Mucosa of descending colon (tissue), 3 donors: Measurements from ENCODE around the gene BDP1. TPM values are rescaled to one million over a fixed set of nuclear protein-coding genes. Genes with fewer than 3 reads are reported as not detected.
"Not testable (repeated sequence)": the region's sequence is repeated elsewhere in the genome, so short reads cannot be mapped to it uniquely, and the experiment has no call there.

Source experiments
- ATAC-seq: fragments of 200-7000 bp; cut with Tn5 transposase; one replicate; pipeline ENCODE4 v1.9.1; 2020; ENCODE audit warnings: mild to moderate bottlenecking, moderate library complexity
- DNase-seq, 3 donors: peaks; one replicate each; pipeline ENCODE4 v3.0.0-alpha.2; 2020
- H3K36me3 ChIP-seq: fragments of 200-600 bp; one replicate; pipeline ENCODE4 v1.8.0; 2021; ENCODE audit warnings: low read depth, mild to moderate bottlenecking
- H3K4me1 ChIP-seq: fragments of 200-600 bp; one replicate; pipeline ENCODE4 v1.8.0; 2021; ENCODE audit warnings: low read depth, mild to moderate bottlenecking
- H3K4me3 ChIP-seq: fragments of 200-600 bp; one replicate; pipeline ENCODE4 v1.8.0; 2021; ENCODE audit warnings: mild to moderate bottlenecking
- H3K9me3 ChIP-seq: fragments of 200-600 bp; one replicate; pipeline ENCODE4 v1.8.0; 2021; ENCODE audit warnings: mild to moderate bottlenecking
- intact Hi-C, 2 donors: fragments of 100-400 bp; cut with DNase I in 1 of 2; cut with micrococcal nuclease in 1 of 2; formaldehyde crosslinking; loops; one replicate each; pipeline versions ENCODE4 v1.11.0 to v1.11.1; 2022; cut with DNase I, micrococcal nuclease
- total RNA-seq, 3 donors: library from RNA; stranded (reverse); fragmentation: NEBNext Ultra II Directional in 2 of 3; extraction: Animal tissue kit (Norgen Biotek cat#: 25700) in 2 of 3; gene quantifications; one replicate each; pipeline versions ENCODE4 v1.2.1 to v1.2.4, GENCODE V29; 2021 to 2023
- TF ChIP-seq, protein P1 (sequence below): fragments of 200-600 bp; IDR thresholded peaks from one replicate; pipeline ENCODE4 v1.8.0; 2022; ENCODE audit warnings: antibody characterized with exemption, mild to moderate bottlenecking
- donor health status: DM: no; HTN: no; CAD: no; lungs with moderate emphysema.
- donor health status: DM: no; HTN: no; CAD: no.
- donor health status: DM: no; HTN: yes; CAD: no.

Gene BDP1
- total RNA-seq, 3 donors from 2014 or later, result 20.0 to 28.7 (median 23.9) TPM

- intact Hi-C loops, result no loop called here
- H3K36me3 ChIP-seq, result no peaks in the 10 kb centered on the region
These were observed 27.9 kb downstream of the BDP1 start for GRCh38 chr5:71483355-71483754.

DNA sequence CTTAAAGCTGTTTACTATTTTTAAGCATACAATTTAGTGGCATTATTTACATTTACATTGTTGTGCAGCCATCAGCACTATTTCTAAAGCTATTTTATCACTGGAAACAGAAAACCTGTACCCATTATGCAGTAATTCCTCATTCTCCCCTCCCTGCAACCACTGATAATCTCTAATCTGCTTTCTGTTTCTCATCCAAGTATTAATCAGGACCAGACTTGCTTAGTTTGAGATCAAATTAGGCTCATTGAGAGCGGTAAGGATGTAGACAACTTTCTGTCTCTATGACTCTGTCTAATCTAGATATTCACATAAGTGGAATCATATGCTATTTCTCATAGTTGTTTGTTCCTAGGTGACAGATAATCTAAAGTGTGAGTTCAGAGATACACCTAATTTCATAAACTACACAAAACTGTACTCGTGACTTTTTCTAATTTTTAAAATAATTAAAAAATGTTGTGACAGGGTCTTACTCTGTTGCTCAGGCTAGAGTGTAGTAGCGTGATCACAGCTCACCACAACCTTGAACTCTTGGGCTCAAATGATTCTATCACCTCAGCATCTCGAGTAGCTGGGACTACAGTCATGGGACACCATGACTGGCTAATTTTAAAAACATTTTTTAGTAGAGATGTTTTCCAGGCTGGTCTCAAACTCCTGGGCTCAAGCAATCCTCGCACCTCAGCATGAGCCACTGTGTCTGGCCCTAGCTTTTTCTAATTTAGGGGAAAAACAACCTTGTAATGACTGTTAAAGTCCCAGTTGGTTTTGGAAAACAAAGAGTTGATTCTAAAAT, 37.6 kb downstream of the BDP1 start:
- no peaks in the 10 kb centered on the region for H3K4me1 ChIP-seq
- no peaks in the 10 kb centered on the region for H3K9me3 ChIP-seq
- H3K36me3 ChIP-seq, result no peaks in the 10 kb centered on the region
- TF ChIP-seq, protein P1, sequence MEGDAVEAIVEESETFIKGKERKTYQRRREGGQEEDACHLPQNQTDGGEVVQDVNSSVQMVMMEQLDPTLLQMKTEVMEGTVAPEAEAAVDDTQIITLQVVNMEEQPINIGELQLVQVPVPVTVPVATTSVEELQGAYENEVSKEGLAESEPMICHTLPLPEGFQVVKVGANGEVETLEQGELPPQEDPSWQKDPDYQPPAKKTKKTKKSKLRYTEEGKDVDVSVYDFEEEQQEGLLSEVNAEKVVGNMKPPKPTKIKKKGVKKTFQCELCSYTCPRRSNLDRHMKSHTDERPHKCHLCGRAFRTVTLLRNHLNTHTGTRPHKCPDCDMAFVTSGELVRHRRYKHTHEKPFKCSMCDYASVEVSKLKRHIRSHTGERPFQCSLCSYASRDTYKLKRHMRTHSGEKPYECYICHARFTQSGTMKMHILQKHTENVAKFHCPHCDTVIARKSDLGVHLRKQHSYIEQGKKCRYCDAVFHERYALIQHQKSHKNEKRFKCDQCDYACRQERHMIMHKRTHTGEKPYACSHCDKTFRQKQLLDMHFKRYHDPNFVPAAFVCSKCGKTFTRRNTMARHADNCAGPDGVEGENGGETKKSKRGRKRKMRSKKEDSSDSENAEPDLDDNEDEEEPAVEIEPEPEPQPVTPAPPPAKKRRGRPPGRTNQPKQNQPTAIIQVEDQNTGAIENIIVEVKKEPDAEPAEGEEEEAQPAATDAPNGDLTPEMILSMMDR, result no peak
- no peak overlapping the region for H3K4me3 ChIP-seq
- no peak for DNase-seq
- intact Hi-C loops, result no loop called here
- no peak for ATAC-seq

More at GRCh38 chr5:71483355-71483754, 27.9 kb downstream of the BDP1 start:
- ATAC-seq (no peak), DNase-seq (no peak)
- H3K9me3 ChIP-seq, result no peaks in the 10 kb centered on the region
- TF ChIP-seq, protein P1, result no peak
- no peak overlapping the region for H3K4me3 ChIP-seq
- no peaks in the 10 kb centered on the region for H3K4me1 ChIP-seq

- H3K4me3 ChIP-seq, ATAC-seq, intact Hi-C loops, H3K9me3 ChIP-seq, H3K4me1 ChIP-seq, DNase-seq, H3K36me3 ChIP-seq: not testable (repeated sequence)
These were observed 38.8 kb downstream of the BDP1 start for GRCh38 chr5:71494202-71494601.

DNA sequence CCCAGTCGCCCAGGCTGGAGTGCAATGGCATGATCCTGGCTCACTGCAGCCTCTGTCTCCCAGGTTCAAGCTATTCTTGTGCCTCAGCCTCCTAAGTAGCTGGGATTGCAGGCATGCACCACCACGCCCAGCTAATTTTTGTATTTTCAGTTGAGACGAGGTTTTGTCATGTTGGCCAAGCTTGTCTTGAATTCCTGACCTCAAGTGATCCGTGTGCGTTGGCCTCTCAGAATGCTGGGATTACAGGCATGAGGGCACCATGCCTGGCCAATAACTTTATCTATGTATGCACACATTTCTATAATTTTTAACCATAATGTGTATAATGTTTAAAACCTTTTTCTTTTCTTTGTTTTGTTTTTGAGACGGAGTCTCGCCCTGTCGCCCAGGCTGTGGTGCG, 43.3 kb downstream of the BDP1 start:
- H3K4me3 ChIP-seq, H3K36me3 ChIP-seq, DNase-seq, H3K9me3 ChIP-seq, intact Hi-C loops, ATAC-seq, H3K4me1 ChIP-seq: not testable (repeated sequence)

- Histone ChIP-seq H3K4me1 (no peaks in the 10 kb centered on the region), H3K4me3 (no peak overlapping the region), H3K9me3 (no peaks in the 10 kb centered on the region), H3K36me3 (no peaks in the 10 kb centered on the region)
- intact Hi-C loops, result no loop called here
- ATAC-seq (no peak), DNase-seq (no peak)
- TF ChIP-seq, protein P1, result no peak
These were observed 48.1 kb downstream of the BDP1 start for GRCh38 chr5:71503536-71503935.

- DNase-seq (no peak), ATAC-seq (no peak)
- intact Hi-C loops, result no loop called here
- Histone ChIP-seq H3K4me1 (no peaks in the 10 kb centered on the region), H3K36me3 (peaks cover 2% of the 10 kb centered on the region), H3K4me3 (no peak overlapping the region), H3K9me3 (no peaks in the 10 kb centered on the region)
- TF ChIP-seq, protein P1, result no peak
These were observed 66.7 kb downstream of the BDP1 start for GRCh38 chr5:71522151-71522550.

DNA sequence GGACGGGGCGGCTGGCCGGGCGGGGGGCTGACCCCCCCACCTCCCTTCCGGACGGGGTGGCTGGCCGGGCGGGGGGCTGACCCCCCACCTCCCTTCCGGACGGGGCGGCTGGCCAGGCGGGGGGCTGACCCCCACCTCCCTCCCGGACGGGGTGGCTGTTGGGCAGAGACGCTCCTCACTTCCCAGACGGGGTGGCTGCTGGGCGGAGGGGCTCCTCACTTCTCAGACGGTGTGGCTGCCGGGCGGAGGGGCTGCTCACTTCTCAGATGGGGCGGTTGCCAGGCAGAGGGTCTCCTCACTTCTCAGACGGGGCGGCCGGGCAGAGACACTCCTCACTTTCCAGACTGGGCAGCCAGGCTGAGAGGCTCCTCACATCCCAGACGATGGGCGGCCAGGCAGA, 70.2 kb downstream of the BDP1 start:
- DNase-seq, H3K36me3 ChIP-seq: not testable (repeated sequence)

More for the DNA sequence above, 70.2 kb downstream of the BDP1 start:
- intact Hi-C loops, H3K9me3 ChIP-seq, ATAC-seq, H3K4me1 ChIP-seq, H3K4me3 ChIP-seq: not testable (repeated sequence)
